Hepatocyte (in vitro differentiated cells): ENCODE data around the gene TOMM22.

Source experiments
- CTCF ChIP-seq: fragments of 200-600 bp; sonication (generic); IDR thresholded peaks from 2 replicates; pipeline ENCODE4 v1.5.1; 2016; ENCODE audit warnings: antibody characterized with exemption, mild to moderate bottlenecking; ENCODE audit not compliant: poor library complexity
- EZH2 ChIP-seq: fragments of 200-600 bp; sonication (generic); IDR thresholded peaks from 2 replicates; pipeline ENCODE4 v1.6.1; 2016; ENCODE audit warnings: antibody characterized with exemption, mild to moderate bottlenecking, borderline replicate concordance
- EZH2phosphoT487 ChIP-seq: fragments of 200-600 bp; sonication (generic); IDR thresholded peaks from one replicate; pipeline ENCODE4 v1.6.1; 2018; ENCODE audit warnings: antibody characterized with exemption, mild to moderate bottlenecking, low read depth, moderate library complexity; ENCODE audit not compliant: unreplicated experiment, severe bottlenecking

- no peak for TF ChIP-seq CTCF
- no peak for TF ChIP-seq EZH2
- TF ChIP-seq EZH2phosphoT487: no peak
These were observed 48.7 kb downstream of the TOMM22 start for GRCh38 chr22:38730411-38730871.
